NB4 (cell line): ENCODE results near the gene CGRRF1.

Source experiments
- MYC ChIP-seq: IDR thresholded peaks from 2 replicates; pipeline ENCODE4 v1.6.1; 2011; ENCODE audit warnings: low read depth, low read length
- POLR2A ChIP-seq: IDR thresholded peaks from 2 replicates; pipeline ENCODE4 v1.6.1; 2011; ENCODE audit warnings: mild to moderate bottlenecking; ENCODE audit not compliant: insufficient read length; ENCODE audit errors: extremely low read depth
- TF ChIP-seq, protein P1 (sequence below): IDR thresholded peaks from one replicate; pipeline ENCODE4 v1.5.1; 2012; ENCODE audit warnings: low read depth, low read length

DNA sequence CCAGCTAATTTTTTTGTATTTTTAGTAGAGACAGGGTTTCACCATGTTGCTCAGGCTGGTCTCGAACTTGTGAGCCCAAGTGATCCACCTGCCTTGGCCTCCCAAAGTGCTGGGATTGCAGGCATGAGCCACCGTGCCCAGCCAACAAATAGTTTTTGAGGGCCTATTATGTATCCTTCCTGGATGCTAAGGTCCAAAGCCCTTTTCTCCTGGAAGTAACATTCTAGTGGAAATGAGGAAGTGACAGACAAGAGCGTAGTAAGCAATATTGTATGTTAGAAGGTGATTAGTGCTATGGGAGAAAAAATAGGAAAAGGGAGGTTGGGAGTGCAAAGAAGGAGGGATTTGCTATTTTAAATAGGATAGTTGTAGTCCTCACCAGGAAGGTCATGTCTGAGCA lies 9.0 kb upstream of the CGRRF1 start:
- TF ChIP-seq, protein P1, sequence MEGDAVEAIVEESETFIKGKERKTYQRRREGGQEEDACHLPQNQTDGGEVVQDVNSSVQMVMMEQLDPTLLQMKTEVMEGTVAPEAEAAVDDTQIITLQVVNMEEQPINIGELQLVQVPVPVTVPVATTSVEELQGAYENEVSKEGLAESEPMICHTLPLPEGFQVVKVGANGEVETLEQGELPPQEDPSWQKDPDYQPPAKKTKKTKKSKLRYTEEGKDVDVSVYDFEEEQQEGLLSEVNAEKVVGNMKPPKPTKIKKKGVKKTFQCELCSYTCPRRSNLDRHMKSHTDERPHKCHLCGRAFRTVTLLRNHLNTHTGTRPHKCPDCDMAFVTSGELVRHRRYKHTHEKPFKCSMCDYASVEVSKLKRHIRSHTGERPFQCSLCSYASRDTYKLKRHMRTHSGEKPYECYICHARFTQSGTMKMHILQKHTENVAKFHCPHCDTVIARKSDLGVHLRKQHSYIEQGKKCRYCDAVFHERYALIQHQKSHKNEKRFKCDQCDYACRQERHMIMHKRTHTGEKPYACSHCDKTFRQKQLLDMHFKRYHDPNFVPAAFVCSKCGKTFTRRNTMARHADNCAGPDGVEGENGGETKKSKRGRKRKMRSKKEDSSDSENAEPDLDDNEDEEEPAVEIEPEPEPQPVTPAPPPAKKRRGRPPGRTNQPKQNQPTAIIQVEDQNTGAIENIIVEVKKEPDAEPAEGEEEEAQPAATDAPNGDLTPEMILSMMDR, result no peak
- TF ChIP-seq MYC (no peak), POLR2A (no peak)
